Progenitor cell of endocrine pancreas (in vitro differentiated cells): ENCODE results near the gene LENEP. TPM values are rescaled to one million over a fixed set of nuclear protein-coding genes. Genes with fewer than 3 reads are reported as not detected.
A peak's percentile ranks its signal among the peaks of the same experiment; 100 is the strongest.

ENCODE experiments used
- DNase-seq: peaks from one replicate; pipeline ENCODE4 v3.0.0; 2021; ENCODE audit warnings: low spot score; ENCODE audit not compliant: unreplicated experiment
- H3K27ac Mint-ChIP-seq: 2 replicates; pipeline ENCODE4 v1.8.0; 2021; ENCODE audit warnings: mild to moderate bottlenecking, moderate library complexity, mixed read lengths
- H3K27me3 Mint-ChIP-seq: 2 replicates; pipeline ENCODE4 v1.8.0; 2021; ENCODE audit warnings: mixed read lengths
- H3K36me3 Mint-ChIP-seq: 2 replicates; pipeline ENCODE4 v1.8.0; 2022; ENCODE audit warnings: mixed read lengths; ENCODE audit not compliant: insufficient read depth
- H3K4me1 Mint-ChIP-seq: 2 replicates; pipeline ENCODE4 v1.8.0; 2021; ENCODE audit warnings: low read depth, mixed read lengths
- H3K4me3 Mint-ChIP-seq: 2 replicates; pipeline ENCODE4 v1.8.0; 2021; ENCODE audit warnings: low read depth, mild to moderate bottlenecking, moderate library complexity, mixed read lengths
- H3K9me3 Mint-ChIP-seq: 2 replicates; pipeline ENCODE4 v1.8.0; 2021; ENCODE audit warnings: low read depth, mixed read lengths
- CTCF ChIP-seq: fragments of 200-600 bp; sonication (generic); IDR thresholded peaks from one replicate; pipeline ENCODE4 v1.5.0; 2021; ENCODE audit warnings: antibody characterized with exemption, mild to moderate bottlenecking; ENCODE audit not compliant: unreplicated experiment
- total RNA-seq: library from RNA; stranded (reverse); gene quantifications from 2 replicates; pipeline ENCODE4 v1.2.1, GENCODE V29; 2021

The LENEP gene
- total RNA-seq, 1 donor from 2014 or later, result 0.84 TPM

- no peak for DNase-seq
- H3K27ac Mint-ChIP-seq, result peak overlapping the region; percentile 98
These were observed 38.8 kb upstream of the LENEP start for GRCh38 chr1:154954541-154954940.

GRCh38 chr1:154955039-154955717, 38.2 kb upstream of the LENEP start:
- DNase-seq, result no peak
- no peak for TF ChIP-seq CTCF
- Mint-ChIP-seq H3K9me3 (no peaks in the 10 kb centered on the region), H3K36me3 (peaks cover 3% of the 10 kb centered on the region), H3K4me3 (peak overlapping the region; percentile 84), H3K27ac (peak overlapping the region; percentile 98), H3K27me3 (no peaks in the 10 kb centered on the region), H3K4me1 (peaks cover 35% of the 10 kb centered on the region)

More at GRCh38 chr1:154954541-154954940, 38.8 kb upstream of the LENEP start:
- Mint-ChIP-seq H3K9me3 (no peaks in the 10 kb centered on the region), H3K36me3 (peaks cover 3% of the 10 kb centered on the region), H3K27me3 (no peaks in the 10 kb centered on the region), H3K4me1 (peaks cover 35% of the 10 kb centered on the region), H3K4me3 (peak overlapping the region; percentile 84)
- no peak for TF ChIP-seq CTCF

GRCh38 chr1:154955718-154956543, 37.5 kb upstream of the LENEP start, which contains the start of gene PBXIP1:
PBXIP1 (minus strand) TSS chr1:154956099; CDS start chr1:154953721, 2,378 bp downstream.
- peak; percentile 41 for TF ChIP-seq CTCF
- H3K27me3 Mint-ChIP-seq, result no peaks in the 10 kb centered on the region
- H3K9me3 Mint-ChIP-seq, result no peaks in the 10 kb centered on the region
- peaks cover 43% of the 10 kb centered on the region for H3K4me1 Mint-ChIP-seq
- peak within 1 kb of the TSS; percentile 98 for H3K27ac Mint-ChIP-seq
- peak; percentile 79 for DNase-seq
- no peaks in the 10 kb centered on the region for H3K36me3 Mint-ChIP-seq
- H3K4me3 Mint-ChIP-seq, result peak within 1 kb of the TSS; percentile 84

- Mint-ChIP-seq H3K27ac (peak overlapping the region; percentile 98), H3K27me3 (no peaks in the 10 kb centered on the region), H3K36me3 (no peaks in the 10 kb centered on the region), H3K4me1 (peaks cover 45% of the 10 kb centered on the region), H3K4me3 (peak overlapping the region; percentile 84), H3K9me3 (no peaks in the 10 kb centered on the region)
- TF ChIP-seq CTCF, result no peak
- no peak for DNase-seq
These were observed 36.8 kb upstream of the LENEP start for GRCh38 chr1:154956544-154956941.

- Mint-ChIP-seq H3K4me1 (peaks cover 45% of the 10 kb centered on the region), H3K27ac (peak overlapping the region; percentile 98), H3K36me3 (no peaks in the 10 kb centered on the region), H3K9me3 (no peaks in the 10 kb centered on the region), H3K4me3 (peak overlapping the region; percentile 11), H3K27me3 (no peaks in the 10 kb centered on the region)
- no peak for DNase-seq
- TF ChIP-seq CTCF, result no peak
These were observed 36.2 kb upstream of the LENEP start for GRCh38 chr1:154957091-154957657.
